ENCODE results near the gene NYAP1.

The NYAP1 gene

DNA sequence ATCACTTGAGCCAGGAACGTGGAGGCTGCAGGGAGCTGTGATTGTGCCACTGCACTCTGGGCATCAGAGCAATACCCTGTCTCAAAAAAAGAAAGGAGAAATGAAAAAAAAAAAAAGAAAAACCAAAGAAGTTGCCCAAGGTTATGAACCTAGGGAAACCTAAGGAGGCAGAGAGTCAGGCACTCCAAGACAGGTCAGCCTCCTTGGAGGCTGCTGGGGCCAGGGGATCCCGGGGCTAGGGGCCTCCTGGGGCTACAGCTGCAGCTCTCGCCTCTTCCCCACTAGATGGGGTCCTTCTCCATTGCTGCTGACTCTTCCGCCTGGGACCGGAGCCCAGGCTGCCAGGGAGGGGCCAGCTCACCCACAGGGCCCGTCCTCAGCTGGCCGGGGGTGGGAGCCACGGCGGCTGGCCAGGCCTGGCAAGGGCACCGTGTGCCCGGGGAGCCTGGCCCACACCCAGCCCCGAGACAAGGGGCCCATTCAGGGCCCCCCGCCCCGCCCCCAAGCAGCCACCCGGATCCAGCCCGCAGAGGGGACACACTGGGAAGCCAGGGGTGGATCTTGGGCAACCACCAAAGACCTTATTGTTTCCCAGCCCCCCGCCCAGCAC, 17.9 kb upstream of the NYAP1 start:
- CTCF ChIA-PET, result interaction anchor here (0.6 to 6.7 kb wide), 15 partner anchors 8 to 608 kb away, joined by 3 to 85 read pairs (median 4); partner anchors contain the start of genes NYAP1 and TSC22D4
- peaks cover 3 to 13% of the 10 kb centered on the region in 2 experiments; a peak in 2 of 3 replicates for H3K36me3 ChIP-seq (ENCODE audit: control insufficient read depth in 2 of 2, insufficient read depth in 1 of 2, low read length in 2 of 2)
- H3K9me3 ChIP-seq (ENCODE audit: control insufficient read depth, insufficient read depth, low read depth, low read length), result no peaks in the 10 kb centered on the region
- no peaks in the 10 kb centered on the region for H3K4me1 ChIP-seq (ENCODE audit: control insufficient read depth, insufficient read depth, low read length)
- no peak overlapping the region for H3K4me3 ChIP-seq (ENCODE audit: low read depth, low read length)
- POLR2A ChIA-PET, result interaction anchor here (0.7 to 1.7 kb wide), 7 partner anchors 9 to 120 kb away, joined by 3 to 10 read pairs (median 3); partner anchors contain the start of genes FBXO24, LRCH4 and ZCWPW1
- H3K27ac ChIP-seq (ENCODE audit: extremely low read depth, low read depth, low read length), result no peak overlapping the region
- TF ChIP-seq, protein P1, sequence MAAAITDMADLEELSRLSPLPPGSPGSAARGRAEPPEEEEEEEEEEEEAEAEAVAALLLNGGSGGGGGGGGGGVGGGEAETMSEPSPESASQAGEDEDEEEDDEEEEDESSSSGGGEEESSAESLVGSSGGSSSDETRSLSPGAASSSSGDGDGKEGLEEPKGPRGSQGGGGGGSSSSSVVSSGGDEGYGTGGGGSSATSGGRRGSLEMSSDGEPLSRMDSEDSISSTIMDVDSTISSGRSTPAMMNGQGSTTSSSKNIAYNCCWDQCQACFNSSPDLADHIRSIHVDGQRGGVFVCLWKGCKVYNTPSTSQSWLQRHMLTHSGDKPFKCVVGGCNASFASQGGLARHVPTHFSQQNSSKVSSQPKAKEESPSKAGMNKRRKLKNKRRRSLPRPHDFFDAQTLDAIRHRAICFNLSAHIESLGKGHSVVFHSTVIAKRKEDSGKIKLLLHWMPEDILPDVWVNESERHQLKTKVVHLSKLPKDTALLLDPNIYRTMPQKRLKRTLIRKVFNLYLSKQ (tag by site-specific recombination; IDR thresholded peaks at IDR 0.05; ENCODE audit: borderline replicate concordance), result no peak
- TF ChIP-seq, protein P2, sequence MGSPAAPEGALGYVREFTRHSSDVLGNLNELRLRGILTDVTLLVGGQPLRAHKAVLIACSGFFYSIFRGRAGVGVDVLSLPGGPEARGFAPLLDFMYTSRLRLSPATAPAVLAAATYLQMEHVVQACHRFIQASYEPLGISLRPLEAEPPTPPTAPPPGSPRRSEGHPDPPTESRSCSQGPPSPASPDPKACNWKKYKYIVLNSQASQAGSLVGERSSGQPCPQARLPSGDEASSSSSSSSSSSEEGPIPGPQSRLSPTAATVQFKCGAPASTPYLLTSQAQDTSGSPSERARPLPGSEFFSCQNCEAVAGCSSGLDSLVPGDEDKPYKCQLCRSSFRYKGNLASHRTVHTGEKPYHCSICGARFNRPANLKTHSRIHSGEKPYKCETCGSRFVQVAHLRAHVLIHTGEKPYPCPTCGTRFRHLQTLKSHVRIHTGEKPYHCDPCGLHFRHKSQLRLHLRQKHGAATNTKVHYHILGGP (tag by site-specific recombination; IDR thresholded peaks at IDR 0.05), result no peak
- TF ChIP-seq ZNF423 (tag by site-specific recombination; IDR thresholded peaks at IDR 0.05) (peak; percentile 29; the same call in 1 of the 2 replicates), GLIS2 (tag by site-specific recombination; IDR thresholded peaks at IDR 0.05) (peak; percentile 83), OSR2 (tag by site-specific recombination; IDR thresholded peaks at IDR 0.05) (no peak), IKZF3 (tag by site-specific recombination; IDR thresholded peaks at IDR 0.05) (peak; percentile 48; the same call in 1 of the 2 replicates), KLF16 (tag by site-specific recombination; IDR thresholded peaks at IDR 0.05) (no peak), ZNF629 (tag by site-specific recombination; IDR thresholded peaks at IDR 0.05) (no peak), ZNF174 (tag by site-specific recombination; IDR thresholded peaks at IDR 0.05) (no peak), ZNF707 (tag by site-specific recombination; IDR thresholded peaks at IDR 0.05) (no peak), ZSCAN16 (tag by site-specific recombination; IDR thresholded peaks at IDR 0.05) (no peak), ZNF239 (tag by site-specific recombination; IDR thresholded peaks at IDR 0.05) (no peak), ZBTB8A (tag by site-specific recombination; IDR thresholded peaks at IDR 0.05) (no peak; the same call in 1 of the 2 replicates), BCL11A (tag by site-specific recombination; IDR thresholded peaks at IDR 0.05; ENCODE audit: low read depth) (no peak), ZNF48 (tag by site-specific recombination; IDR thresholded peaks at IDR 0.05) (no peak), ZFHX2 (tag by site-specific recombination; conservative IDR thresholded peaks at IDR 0.05) (peak; percentile 24; the same call in 1 of the 2 replicates), GFI1B (tag by site-specific recombination; IDR thresholded peaks at IDR 0.05) (no peak), TRIM28 (IDR thresholded peaks at IDR 0.05; ENCODE audit: borderline replicate concordance, low read length) (no peak), ZNF169 (tag by site-specific recombination; IDR thresholded peaks at IDR 0.05) (no peak), ZNF366 (tag by site-specific recombination; conservative IDR thresholded peaks at IDR 0.05) (no peak), SETDB1 (IDR thresholded peaks at IDR 0.05; ENCODE audit: insufficient read length, low read length) (no peak), KLF9 (tag by site-specific recombination; IDR thresholded peaks at IDR 0.05; ENCODE audit: low read depth) (no peak), ZNF433 (tag by site-specific recombination; IDR thresholded peaks at IDR 0.05; ENCODE audit: low read depth) (no peak), ZNF16 (tag by site-specific recombination; IDR thresholded peaks at IDR 0.05; ENCODE audit: low read depth) (no peak), ZNF221 (tag by site-specific recombination; IDR thresholded peaks at IDR 0.05; ENCODE audit: borderline replicate concordance) (no peak), GLIS1 (tag by site-specific recombination; IDR thresholded peaks at IDR 0.05) (peak; percentile 81), ZNF514 (tag by site-specific recombination; IDR thresholded peaks at IDR 0.05) (no peak), WT1 (tag by site-specific recombination; IDR thresholded peaks at IDR 0.05) (no peak), ZNF214 (tag by site-specific recombination; IDR thresholded peaks at IDR 0.05; ENCODE audit: borderline replicate concordance) (no peak)
- TF ChIP-seq, protein P3, sequence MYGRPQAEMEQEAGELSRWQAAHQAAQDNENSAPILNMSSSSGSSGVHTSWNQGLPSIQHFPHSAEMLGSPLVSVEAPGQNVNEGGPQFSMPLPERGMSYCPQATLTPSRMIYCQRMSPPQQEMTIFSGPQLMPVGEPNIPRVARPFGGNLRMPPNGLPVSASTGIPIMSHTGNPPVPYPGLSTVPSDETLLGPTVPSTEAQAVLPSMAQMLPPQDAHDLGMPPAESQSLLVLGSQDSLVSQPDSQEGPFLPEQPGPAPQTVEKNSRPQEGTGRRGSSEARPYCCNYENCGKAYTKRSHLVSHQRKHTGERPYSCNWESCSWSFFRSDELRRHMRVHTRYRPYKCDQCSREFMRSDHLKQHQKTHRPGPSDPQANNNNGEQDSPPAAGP (tag by site-specific recombination; IDR thresholded peaks at IDR 0.05), result peak; percentile 26; the same call in 1 of the 2 replicates
- TF ChIP-seq, protein P4, sequence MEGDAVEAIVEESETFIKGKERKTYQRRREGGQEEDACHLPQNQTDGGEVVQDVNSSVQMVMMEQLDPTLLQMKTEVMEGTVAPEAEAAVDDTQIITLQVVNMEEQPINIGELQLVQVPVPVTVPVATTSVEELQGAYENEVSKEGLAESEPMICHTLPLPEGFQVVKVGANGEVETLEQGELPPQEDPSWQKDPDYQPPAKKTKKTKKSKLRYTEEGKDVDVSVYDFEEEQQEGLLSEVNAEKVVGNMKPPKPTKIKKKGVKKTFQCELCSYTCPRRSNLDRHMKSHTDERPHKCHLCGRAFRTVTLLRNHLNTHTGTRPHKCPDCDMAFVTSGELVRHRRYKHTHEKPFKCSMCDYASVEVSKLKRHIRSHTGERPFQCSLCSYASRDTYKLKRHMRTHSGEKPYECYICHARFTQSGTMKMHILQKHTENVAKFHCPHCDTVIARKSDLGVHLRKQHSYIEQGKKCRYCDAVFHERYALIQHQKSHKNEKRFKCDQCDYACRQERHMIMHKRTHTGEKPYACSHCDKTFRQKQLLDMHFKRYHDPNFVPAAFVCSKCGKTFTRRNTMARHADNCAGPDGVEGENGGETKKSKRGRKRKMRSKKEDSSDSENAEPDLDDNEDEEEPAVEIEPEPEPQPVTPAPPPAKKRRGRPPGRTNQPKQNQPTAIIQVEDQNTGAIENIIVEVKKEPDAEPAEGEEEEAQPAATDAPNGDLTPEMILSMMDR (tag by site-specific recombination; IDR thresholded peaks at IDR 0.05), result peak; percentile 72
- TF ChIP-seq, protein P5, sequence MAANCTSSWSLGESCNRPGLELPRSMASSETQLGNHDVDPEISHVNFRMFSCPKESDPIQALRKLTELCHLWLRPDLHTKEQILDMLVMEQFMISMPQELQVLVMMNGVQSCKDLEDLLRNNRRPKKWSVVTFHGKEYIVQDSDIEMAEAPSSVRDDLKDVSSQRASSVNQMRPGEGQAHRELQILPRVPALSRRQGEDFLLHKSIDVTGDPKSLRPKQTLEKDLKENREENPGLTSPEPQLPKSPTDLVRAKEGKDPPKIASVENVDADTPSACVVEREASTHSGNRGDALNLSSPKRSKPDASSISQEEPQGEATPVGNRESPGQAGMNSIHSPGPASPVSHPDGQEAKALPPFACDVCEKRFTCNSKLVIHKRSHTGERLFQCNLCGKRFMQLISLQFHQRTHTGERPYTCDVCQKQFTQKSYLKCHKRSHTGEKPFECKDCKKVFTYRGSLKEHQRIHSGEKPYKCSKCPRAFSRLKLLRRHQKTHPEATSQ (tag by site-specific recombination; IDR thresholded peaks at IDR 0.05), result no peak
